Liver (tissue), 3 donors: Measurements from ENCODE around the gene DSG3.

Source experiments
- EGR1 ChIP-seq, 2 donors: IDR thresholded peaks; 2 replicates each; pipeline ENCODE4 v1.6.1; 2016 to 2018; ENCODE audit warnings: antibody characterized with exemption in 2 of 2, low read depth in 2 of 2
- GABPA ChIP-seq, 2 donors: IDR thresholded peaks in 1 of 2; conservative IDR thresholded peaks in 1 of 2; 2 replicates each; pipeline ENCODE4 v1.6.1; 2016; ENCODE audit warnings: antibody characterized with exemption in 2 of 2, mild to moderate bottlenecking in 1 of 2, moderate library complexity in 1 of 2
- RAD21 ChIP-seq, 2 donors: IDR thresholded peaks; 2 replicates each; pipeline ENCODE4 v1.6.1; 2016; ENCODE audit warnings: antibody characterized with exemption in 2 of 2, mild to moderate bottlenecking in 2 of 2
- REST ChIP-seq: IDR thresholded peaks from 2 replicates; pipeline ENCODE4 v1.6.1; 2016; ENCODE audit warnings: antibody characterized with exemption, mild to moderate bottlenecking
- RXRA ChIP-seq, 2 donors: IDR thresholded peaks; 2 replicates each; pipeline ENCODE4 v1.6.1; 2017 to 2018; ENCODE audit warnings: antibody characterized with exemption in 2 of 2, mild to moderate bottlenecking in 1 of 2
- SP1 ChIP-seq: IDR thresholded peaks from 2 replicates; pipeline ENCODE4 v1.6.1; 2018; ENCODE audit warnings: antibody characterized with exemption, mild to moderate bottlenecking
- TF ChIP-seq, protein P1 (sequence below): fragments of 150-350 bp; IDR thresholded peaks from 2 replicates; pipeline ENCODE4 v1.5.1; 2017; ENCODE audit warnings: improper control_type of control experiment, low read depth, low read length; ENCODE audit not compliant: missing input control
- TF ChIP-seq, protein P2 (sequence below): IDR thresholded peaks from 2 replicates; pipeline ENCODE4 v1.6.1; 2016; ENCODE audit warnings: antibody characterized with exemption
- TF ChIP-seq, protein P3 (sequence below): IDR thresholded peaks from 2 replicates; pipeline ENCODE4 v1.6.1; 2016; ENCODE audit warnings: antibody characterized with exemption
- donor health status: healthy.
- donor health status: healthy.

- TF ChIP-seq, protein P1, sequence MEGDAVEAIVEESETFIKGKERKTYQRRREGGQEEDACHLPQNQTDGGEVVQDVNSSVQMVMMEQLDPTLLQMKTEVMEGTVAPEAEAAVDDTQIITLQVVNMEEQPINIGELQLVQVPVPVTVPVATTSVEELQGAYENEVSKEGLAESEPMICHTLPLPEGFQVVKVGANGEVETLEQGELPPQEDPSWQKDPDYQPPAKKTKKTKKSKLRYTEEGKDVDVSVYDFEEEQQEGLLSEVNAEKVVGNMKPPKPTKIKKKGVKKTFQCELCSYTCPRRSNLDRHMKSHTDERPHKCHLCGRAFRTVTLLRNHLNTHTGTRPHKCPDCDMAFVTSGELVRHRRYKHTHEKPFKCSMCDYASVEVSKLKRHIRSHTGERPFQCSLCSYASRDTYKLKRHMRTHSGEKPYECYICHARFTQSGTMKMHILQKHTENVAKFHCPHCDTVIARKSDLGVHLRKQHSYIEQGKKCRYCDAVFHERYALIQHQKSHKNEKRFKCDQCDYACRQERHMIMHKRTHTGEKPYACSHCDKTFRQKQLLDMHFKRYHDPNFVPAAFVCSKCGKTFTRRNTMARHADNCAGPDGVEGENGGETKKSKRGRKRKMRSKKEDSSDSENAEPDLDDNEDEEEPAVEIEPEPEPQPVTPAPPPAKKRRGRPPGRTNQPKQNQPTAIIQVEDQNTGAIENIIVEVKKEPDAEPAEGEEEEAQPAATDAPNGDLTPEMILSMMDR, result no peak
- TF ChIP-seq, protein P2, sequence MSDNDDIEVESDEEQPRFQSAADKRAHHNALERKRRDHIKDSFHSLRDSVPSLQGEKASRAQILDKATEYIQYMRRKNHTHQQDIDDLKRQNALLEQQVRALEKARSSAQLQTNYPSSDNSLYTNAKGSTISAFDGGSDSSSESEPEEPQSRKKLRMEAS, result no peak
- TF ChIP-seq SP1, result no peak
- TF ChIP-seq REST, result no peak
- TF ChIP-seq RAD21 (IDR thresholded peaks at IDR 0.05), result no peak
- no peak for TF ChIP-seq GABPA (IDR thresholded peaks at IDR 0.05 in 1 of 2, conservative IDR thresholded peaks at IDR 0.05 in 1 of 2)
- no peak for TF ChIP-seq RXRA (IDR thresholded peaks at IDR 0.05)
- TF ChIP-seq, protein P3, sequence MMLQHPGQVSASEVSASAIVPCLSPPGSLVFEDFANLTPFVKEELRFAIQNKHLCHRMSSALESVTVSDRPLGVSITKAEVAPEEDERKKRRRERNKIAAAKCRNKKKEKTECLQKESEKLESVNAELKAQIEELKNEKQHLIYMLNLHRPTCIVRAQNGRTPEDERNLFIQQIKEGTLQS, result no peak
- no peak for TF ChIP-seq EGR1 (IDR thresholded peaks at IDR 0.05; ENCODE audit: low read depth in 2 of 2)
These were observed 35.9 kb downstream of the DSG3 start for GRCh38 chr18:31483396-31483795.
